Retinal pigment epithelial cell (primary cell): ENCODE measurements around the gene NADK2.

Source experiments
- DNase-seq: peaks from one replicate; pipeline ENCODE4 v3.0.0-alpha.2; 2010; ENCODE audit warnings: low read depth
- H3K4me3 ChIP-seq: 2 replicates; pipeline ENCODE4 v1.5.1; 2011; ENCODE audit warnings: mild to moderate bottlenecking, low read length, control low read depth, moderate library complexity
- TF ChIP-seq, protein P1 (sequence below): conservative IDR thresholded peaks from 2 replicates; pipeline ENCODE4 v1.5.1; 2011; ENCODE audit warnings: low read depth, low read length, control low read depth, inconsistent platforms

The NADK2 gene

DNA sequence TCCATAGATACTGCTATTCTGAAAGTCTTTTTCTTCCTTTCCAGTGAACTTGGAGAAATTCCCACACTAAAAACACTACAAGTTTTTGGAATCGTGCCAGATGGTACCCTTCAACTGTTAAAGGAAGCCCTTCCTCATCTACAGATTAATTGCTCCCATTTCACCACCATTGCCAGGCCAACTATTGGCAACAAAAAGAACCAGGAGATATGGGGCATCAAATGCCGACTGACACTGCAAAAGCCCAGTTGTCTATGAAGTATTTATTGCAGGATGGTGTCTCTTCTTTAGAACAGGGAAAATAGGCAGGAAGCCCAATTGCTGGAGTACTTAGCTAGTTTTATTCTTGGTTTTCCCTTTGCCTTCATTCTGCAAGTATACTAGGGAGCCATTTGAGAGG lies 60.0 kb downstream of the NADK2 start:
- TF ChIP-seq, protein P1, sequence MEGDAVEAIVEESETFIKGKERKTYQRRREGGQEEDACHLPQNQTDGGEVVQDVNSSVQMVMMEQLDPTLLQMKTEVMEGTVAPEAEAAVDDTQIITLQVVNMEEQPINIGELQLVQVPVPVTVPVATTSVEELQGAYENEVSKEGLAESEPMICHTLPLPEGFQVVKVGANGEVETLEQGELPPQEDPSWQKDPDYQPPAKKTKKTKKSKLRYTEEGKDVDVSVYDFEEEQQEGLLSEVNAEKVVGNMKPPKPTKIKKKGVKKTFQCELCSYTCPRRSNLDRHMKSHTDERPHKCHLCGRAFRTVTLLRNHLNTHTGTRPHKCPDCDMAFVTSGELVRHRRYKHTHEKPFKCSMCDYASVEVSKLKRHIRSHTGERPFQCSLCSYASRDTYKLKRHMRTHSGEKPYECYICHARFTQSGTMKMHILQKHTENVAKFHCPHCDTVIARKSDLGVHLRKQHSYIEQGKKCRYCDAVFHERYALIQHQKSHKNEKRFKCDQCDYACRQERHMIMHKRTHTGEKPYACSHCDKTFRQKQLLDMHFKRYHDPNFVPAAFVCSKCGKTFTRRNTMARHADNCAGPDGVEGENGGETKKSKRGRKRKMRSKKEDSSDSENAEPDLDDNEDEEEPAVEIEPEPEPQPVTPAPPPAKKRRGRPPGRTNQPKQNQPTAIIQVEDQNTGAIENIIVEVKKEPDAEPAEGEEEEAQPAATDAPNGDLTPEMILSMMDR, result no peak
- H3K4me3 ChIP-seq, result no peak overlapping the region
- DNase-seq, result no peak

DNA sequence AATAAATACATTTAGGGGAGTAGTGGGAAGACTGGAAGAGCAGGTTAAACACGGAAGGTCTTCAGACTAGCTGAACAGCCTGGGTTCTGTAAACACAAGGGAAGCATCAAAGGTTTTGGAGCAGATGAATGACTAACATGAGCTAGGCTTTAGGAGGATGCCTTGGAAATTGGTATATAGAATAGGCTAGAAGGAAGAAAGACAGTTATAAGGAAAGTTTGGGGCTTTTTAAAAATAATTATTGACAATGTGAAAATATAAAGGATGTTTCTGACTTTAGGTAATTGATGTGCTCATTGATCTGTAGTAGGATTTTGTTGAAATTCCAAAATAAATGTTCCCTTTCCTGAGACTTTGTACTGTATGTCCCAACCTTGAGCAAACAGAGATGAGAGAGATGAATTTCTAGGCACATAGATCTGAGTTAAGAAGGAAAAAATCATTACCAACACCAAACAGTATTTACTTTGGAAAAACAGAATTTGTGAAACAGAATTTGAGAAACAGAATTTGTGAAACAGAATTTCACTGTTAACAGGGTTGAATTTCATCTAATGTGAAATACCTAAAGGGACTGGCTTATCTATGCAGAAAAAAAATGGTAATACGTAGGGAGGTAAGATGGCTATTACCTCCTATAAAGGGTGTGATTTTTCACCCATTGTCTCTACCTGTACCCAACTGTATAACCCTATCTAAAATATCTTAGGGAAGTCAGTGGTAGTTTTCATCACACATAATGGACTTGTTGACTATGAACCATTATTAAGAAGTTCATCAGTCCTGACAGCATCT lies 61.0 kb downstream of the NADK2 start:
- H3K4me3 ChIP-seq, result no peak overlapping the region
- TF ChIP-seq, protein P1, result no peak
- no peak for DNase-seq

DNA sequence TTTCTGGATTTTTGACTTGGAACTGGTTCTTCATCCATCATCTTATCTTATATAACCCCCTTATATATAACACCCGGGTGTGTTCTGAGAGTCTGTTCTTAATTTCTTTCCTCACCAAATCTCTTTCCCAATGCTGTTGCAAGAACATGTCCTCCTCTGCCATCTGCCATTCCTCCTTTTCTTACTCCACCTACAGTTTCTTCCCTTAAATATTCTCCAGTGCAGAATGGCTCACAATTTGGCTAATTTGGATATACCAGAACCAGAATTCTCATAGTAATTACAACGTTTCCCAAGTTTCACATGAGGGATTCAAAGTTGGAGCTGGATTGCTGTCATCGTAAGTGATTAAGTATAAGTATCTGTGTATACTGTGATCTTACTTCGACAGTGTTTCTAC lies 61.8 kb downstream of the NADK2 start:
- DNase-seq, result no peak
- TF ChIP-seq, protein P1, result no peak
- no peak overlapping the region for H3K4me3 ChIP-seq

DNA sequence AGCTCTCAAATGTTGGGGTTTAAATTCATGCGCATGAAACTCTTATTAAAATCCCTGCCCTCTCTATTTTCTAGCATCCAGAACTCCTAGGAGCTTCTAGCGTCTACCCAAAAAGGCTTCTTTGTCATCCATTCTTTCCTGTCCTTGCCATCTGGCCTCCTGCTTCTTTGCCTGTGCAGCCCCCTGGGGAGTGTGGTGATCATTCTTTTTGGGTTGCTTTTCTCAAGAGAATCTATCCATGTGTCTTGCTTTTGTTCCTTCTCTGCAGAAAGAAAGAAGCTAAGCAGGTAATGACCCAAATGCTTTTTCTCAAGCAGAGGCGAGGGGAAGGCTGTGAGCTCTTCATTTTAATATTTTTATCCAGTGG lies 63.2 kb downstream of the NADK2 start:
- TF ChIP-seq, protein P1, result no peak
- no peak for DNase-seq
- H3K4me3 ChIP-seq, result no peak overlapping the region

DNA sequence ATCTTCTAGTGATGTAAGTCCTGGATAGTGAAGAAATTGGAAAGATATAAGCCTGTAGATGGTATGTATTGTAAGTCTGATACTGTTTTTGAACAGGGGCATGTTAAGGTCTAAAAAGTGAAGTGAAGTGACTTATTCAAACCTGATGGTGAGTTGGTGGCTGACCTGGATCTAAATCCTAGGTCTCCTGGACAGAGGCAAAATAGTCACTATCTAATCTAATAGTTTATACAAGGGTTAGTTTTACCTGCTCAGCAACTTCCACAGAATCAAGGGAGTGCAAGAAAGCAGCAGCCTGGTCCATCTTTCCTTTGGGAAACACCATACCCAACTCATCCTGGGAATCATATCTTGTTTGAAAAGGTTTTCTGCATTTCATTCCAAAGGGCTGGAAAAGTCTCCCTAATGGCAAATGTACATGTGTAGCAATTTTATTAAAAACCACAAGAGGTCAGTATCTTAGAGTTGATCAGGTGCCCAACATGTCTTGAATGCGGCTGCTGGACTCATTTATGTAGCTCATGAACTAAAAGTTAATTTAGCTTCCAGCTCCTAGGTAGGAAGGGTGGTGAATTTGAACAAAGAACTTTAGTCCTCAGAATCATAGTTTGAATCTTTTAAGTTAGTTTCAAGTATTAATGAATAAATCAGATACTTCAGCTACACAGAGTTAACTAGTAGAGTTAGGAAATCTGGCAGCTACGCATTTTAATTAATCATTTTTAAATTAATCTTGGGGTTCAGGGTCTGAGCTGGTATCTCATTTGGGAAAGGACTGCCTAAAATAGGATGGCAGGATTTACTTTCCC lies 63.8 kb downstream of the NADK2 start:
- DNase-seq, result peak; percentile 23
- TF ChIP-seq, protein P1, result peak; percentile 57

DNA sequence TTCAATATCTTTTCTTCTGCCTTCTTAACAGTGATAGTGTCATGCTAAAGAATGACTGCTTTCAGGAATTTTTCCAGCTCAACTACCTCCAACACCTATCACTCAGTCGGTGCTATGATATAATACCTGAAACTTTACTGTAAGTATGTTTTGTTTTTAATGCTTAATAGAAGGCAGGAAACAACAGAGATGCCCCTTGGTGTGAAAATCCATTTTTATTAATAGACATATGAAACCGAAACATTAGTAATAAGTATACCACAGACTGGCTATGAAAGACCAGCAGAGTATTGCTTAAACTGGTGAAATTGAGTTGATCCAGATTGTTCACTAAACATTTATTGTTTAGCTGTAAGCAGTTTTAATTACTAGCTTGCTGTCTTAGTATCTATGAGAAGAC lies 64.6 kb downstream of the NADK2 start:
- no peak overlapping the region for H3K4me3 ChIP-seq
- TF ChIP-seq, protein P1, result no peak
- DNase-seq, result no peak

More for the DNA sequence above, 63.8 kb downstream of the NADK2 start:
- H3K4me3 ChIP-seq, result no peak overlapping the region
